ENCODE measurements around the gene NPIPA5.

GRCh38 chr16:15422222-15422621 lies 44.1 kb upstream of the NPIPA5 start:
- TF ChIP-seq TARDBP (IDR thresholded peaks at IDR 0.05) = no peak
- TF ChIP-seq ELF4 (IDR thresholded peaks at IDR 0.05) = no peak
- no peak for TF ChIP-seq FOXM1 (IDR thresholded peaks at IDR 0.05; ENCODE audit: borderline replicate concordance)

Data from HEK293T (cell line).